Adrenal gland (tissue), 12 donors: ENCODE results near the gene HPN. TPM values are rescaled to one million over a fixed set of nuclear protein-coding genes. Genes with fewer than 3 reads are reported as not detected.
A peak's percentile ranks its signal among the peaks of the same experiment; 100 is the strongest.

Experiments used
- DNase-seq, 7 donors: peaks; one replicate each; pipeline ENCODE4 v3.0.0-alpha.2; 2019 to 2020
- H3K27ac ChIP-seq, 5 donors: fragments of 200-600 bp; sonication (generic) in 4 of 5; 1 replicate in 3 of 5; 2 replicates in 2 of 5; pipeline versions ENCODE4 v1.5.1 to v1.8.0; 2016 to 2020; ENCODE audit warnings: mild to moderate bottlenecking in 1 of 5
- H3K27me3 ChIP-seq: fragments of 200-600 bp; 2 replicates; pipeline ENCODE4 v1.8.0; 2021
- H3K36me3 ChIP-seq, 2 donors: fragments of 200-600 bp; replicated peaks in 1 of 2; 1 replicate in 1 of 2; 2 replicates in 1 of 2; pipeline versions ENCODE4 v1.5.1 to v1.8.0; 2018 to 2022
- H3K4me1 ChIP-seq, 2 donors: fragments of 200-600 bp; replicated peaks in 1 of 2; 1 replicate in 1 of 2; 2 replicates in 1 of 2; pipeline versions ENCODE4 v1.5.1 to v1.8.0; 2018 to 2021
- H3K4me3 ChIP-seq, 4 donors: fragments of 200-600 bp; sonication (generic) in 3 of 4; one replicate each; pipeline ENCODE4 v1.5.1; 2016 to 2018
- H3K9me3 ChIP-seq, 3 donors: fragments of 200-600 bp; sonication (generic) in 1 of 3; replicated peaks in 1 of 3; 1 replicate in 2 of 3; 2 replicates in 1 of 3; pipeline versions ENCODE4 v1.5.1 to v1.8.0; 2016 to 2021
- CTCF ChIP-seq, 6 experiments: fragments of 450-650 bp in 4 of 6; fragments of 200-600 bp in 2 of 6; sonication (generic) in 1 of 6; IDR thresholded peaks; 1 replicate in 5 of 6; 2 replicates in 1 of 6; pipeline versions ENCODE4 v1.5.1 to v1.8.0; 2016 to 2021; ENCODE audit warnings: antibody characterized with exemption in 6 of 6, mild to moderate bottlenecking in 2 of 6, moderate library complexity in 1 of 6
- POLR2A ChIP-seq, 2 donors: fragments of 450-650 bp; IDR thresholded peaks; one replicate each; pipeline ENCODE4 v1.6.1; 2017; ENCODE audit warnings: antibody characterized with exemption in 2 of 2, mild to moderate bottlenecking in 2 of 2, moderate library complexity in 1 of 2
- WGBS, 4 donors: extraction: QIAGEN DNeasy Blood & Tissue Kit in 2 of 4; methylation state at CpG; one replicate each; pipeline versions ENCODE4 v1.1.5 to v1.1.7; 2013 to 2017; 5-methylcytosine and 5-hydroxymethylcytosine counted together
- intact Hi-C, 2 donors: fragments of 100-400 bp; cut with DNase I; formaldehyde crosslinking; loops; one replicate each; pipeline versions ENCODE4 v1.14.1 to v1.15.0; 2022 to 2023
- polyA plus RNA-seq, 3 donors: library from polyadenylated mRNA; stranded (reverse); fragments of 200-250 nt in 2 of 3; fragments of 350-450 nt in 1 of 3; fragmentation: Illumina TruSeq in 1 of 3; extraction: RNeasy Lipid Tissue Mini Kit (QIAGEN cat#74804) in 1 of 3; gene quantifications; one replicate each; pipeline ENCODE4 v1.2.3, GENCODE V29; 2013 to 2014
- total RNA-seq, 9 donors: library from RNA; depleted of rRNA in 4 of 9; stranded (reverse); fragments of >200 nt in 4 of 9; fragments of 120-200 nt in 1 of 9; fragmentation: NEBNext Ultra II Directional in 1 of 9; extraction: Animal tissue kit (Norgen Biotek cat#: 25700) in 1 of 9; gene quantifications; one replicate each; pipeline versions ENCODE4 v1.1.0 to v1.2.4, GENCODE V29; 2013 to 2023
- donor health status: healthy with polysubstance abuse.
- donor health status: Bipolar disorder and iron deficiency.
- donor health status: DM: yes; HTN: yes; CAD: no.
- donor health status: DM: no; HTN: no; CAD: no.
- donor health status: DM: no; HTN: no; CAD: no.
- donor health status: DM: yes; HTN: yes; CAD: no.

Gene HPN
- total and polyA plus RNA-seq, 12 donors, result 0.20 to 2.6 (median 0.88) TPM; not detected in 2

GRCh38 chr19:35081201-35081600, 39.7 kb downstream of the HPN start:
- peak in 3 of 7 donors; percentile 21 to 48 (median 34) for DNase-seq
- Histone ChIP-seq H3K27me3 (no peaks in the 10 kb centered on the region), H3K9me3 (no peaks in the 10 kb centered on the region), H3K36me3 (no peaks in the 10 kb centered on the region), H3K27ac (no peak overlapping the region), H3K4me1 (no peaks in the 10 kb centered on the region), H3K4me3 (no peak overlapping the region)
- no peak for TF ChIP-seq POLR2A (IDR thresholded peaks at IDR 0.05)
- no peak for TF ChIP-seq CTCF (IDR thresholded peaks at IDR 0.05)
- 50 to 66% (median 64%) methylated on average over 1 to 6 of the region's 6 CpGs for WGBS, 4 donors
- intact Hi-C loops, result no loop called here

- H3K36me3 ChIP-seq, result no peaks in the 10 kb centered on the region
- H3K4me3 ChIP-seq, result no peak overlapping the region
- no peaks in the 10 kb centered on the region for H3K4me1 ChIP-seq
- no peaks in the 10 kb centered on the region for H3K9me3 ChIP-seq
- intact Hi-C loops, result no loop called here
- DNase-seq, result no peak
- 77 to 85% (median 82%) methylated on average over 8 to 15 of the region's 15 CpGs for WGBS, 4 donors
- no peak overlapping the region for H3K27ac ChIP-seq
- H3K27me3 ChIP-seq, result no peaks in the 10 kb centered on the region
- no peak for TF ChIP-seq POLR2A (IDR thresholded peaks at IDR 0.05)
- TF ChIP-seq CTCF (IDR thresholded peaks at IDR 0.05), result no peak
Measured at GRCh38 chr19:35083691-35084508, 42.4 kb downstream of the HPN start.

- 86 to 91% (median 89%) methylated on average over 3 of the region's 3 CpGs for WGBS, 4 donors
Measured at GRCh38 chr19:35084509-35084762, 42.9 kb downstream of the HPN start.

GRCh38 chr19:35085947-35086346, 44.4 kb downstream of the HPN start:
- no peak overlapping the region for H3K27ac ChIP-seq
- WGBS, 4 donors, result 60 to 72% (median 66%) methylated on average over 6 of the region's 6 CpGs

More at GRCh38 chr19:35084509-35084762, 42.9 kb downstream of the HPN start:
- intact Hi-C loops, result no loop called here
- H3K27ac ChIP-seq, result no peak overlapping the region
- no peaks in the 10 kb centered on the region for H3K9me3 ChIP-seq
- no peak overlapping the region for H3K4me3 ChIP-seq
- no peaks in the 10 kb centered on the region for H3K4me1 ChIP-seq
- no peaks in the 10 kb centered on the region for H3K36me3 ChIP-seq
- H3K27me3 ChIP-seq, result no peaks in the 10 kb centered on the region
- TF ChIP-seq POLR2A (IDR thresholded peaks at IDR 0.05) (no peak), CTCF (IDR thresholded peaks at IDR 0.05) (no peak)
- no peak for DNase-seq

More at GRCh38 chr19:35085947-35086346, 44.4 kb downstream of the HPN start:
- Histone ChIP-seq H3K4me3 (no peak overlapping the region), H3K27me3 (peaks cover 4% of the 10 kb centered on the region), H3K4me1 (peaks cover 0 to 6% of the 10 kb centered on the region in 2 donors), H3K9me3 (no peaks in the 10 kb centered on the region), H3K36me3 (no peaks in the 10 kb centered on the region)
- no peak for TF ChIP-seq CTCF (IDR thresholded peaks at IDR 0.05)
- no peak for TF ChIP-seq POLR2A (IDR thresholded peaks at IDR 0.05)
- no peak for DNase-seq
- intact Hi-C loops, result no loop called here
